ENCODE results near the gene PRKD1.
"Not testable (repeated sequence)": the region's sequence is repeated elsewhere in the genome, so short reads cannot be mapped to it uniquely, and the experiment has no call there.

The PRKD1 gene

GRCh38 chr14:29734732-29735131 is 192.9 kb downstream of the PRKD1 start:
- peak; percentile 71 for DNase-seq

- DNase-seq, result not testable (repeated sequence)
Measured at GRCh38 chr14:29726560-29727331, 200.9 kb downstream of the PRKD1 start.

GRCh38 chr14:29724991-29725390 is 202.7 kb downstream of the PRKD1 start:
- peak; percentile 45 for DNase-seq

- no peak for DNase-seq
Measured at GRCh38 chr14:29722831-29723230, 204.8 kb downstream of the PRKD1 start.

- DNase-seq, result no peak
Measured at GRCh38 chr14:29721586-29721985, 206.1 kb downstream of the PRKD1 start.

GRCh38 chr14:29717901-29718300 is 209.7 kb downstream of the PRKD1 start:
- DNase-seq, result no peak

- DNase-seq, result no peak
Measured at GRCh38 chr14:29716150-29716549, 211.5 kb downstream of the PRKD1 start.

GRCh38 chr14:29712601-29713000 is 215.0 kb downstream of the PRKD1 start:
- no peak for DNase-seq

GRCh38 chr14:29710015-29710414 is 217.6 kb downstream of the PRKD1 start:
- DNase-seq, result no peak

GRCh38 chr14:29709490-29709889 is 218.2 kb downstream of the PRKD1 start:
- no peak for DNase-seq

GRCh38 chr14:29706700-29707099 is 220.9 kb downstream of the PRKD1 start:
- no peak for DNase-seq

GRCh38 chr14:29705801-29706200 is 221.8 kb downstream of the PRKD1 start:
- DNase-seq, result no peak

GRCh38 chr14:29689597-29689996 is 238.1 kb downstream of the PRKD1 start:
- not testable (repeated sequence) for DNase-seq

GRCh38 chr14:29687866-29688265 is 239.8 kb downstream of the PRKD1 start:
- DNase-seq, result no peak

GRCh38 chr14:29687071-29687765 is 240.4 kb downstream of the PRKD1 start:
- no peak for DNase-seq

- DNase-seq, result no peak
Measured at GRCh38 chr14:29684926-29685325, 242.7 kb downstream of the PRKD1 start.

GRCh38 chr14:29682789-29683188 is 244.9 kb downstream of the PRKD1 start:
- no peak for DNase-seq

GRCh38 chr14:29681316-29681715 is 246.3 kb downstream of the PRKD1 start:
- DNase-seq, result no peak

GRCh38 chr14:29674566-29675285 is 252.9 kb downstream of the PRKD1 start:
- DNase-seq, result no peak

GRCh38 chr14:29672831-29673230 is 254.8 kb downstream of the PRKD1 start:
- DNase-seq, result no peak

- no peak for DNase-seq
Measured at GRCh38 chr14:29671034-29671433, 256.6 kb downstream of the PRKD1 start.

GRCh38 chr14:29668201-29668600 is 259.4 kb downstream of the PRKD1 start:
- DNase-seq, result no peak

- no peak for DNase-seq
Measured at GRCh38 chr14:29664515-29664914, 263.1 kb downstream of the PRKD1 start.

- no peak for DNase-seq
Measured at GRCh38 chr14:29663281-29663801, 264.3 kb downstream of the PRKD1 start.
